K562 (cell line): ENCODE data around the gene MXI1. TPM values are rescaled to one million over a fixed set of nuclear protein-coding genes. Genes with fewer than 3 reads are reported as not detected.

Experiments used
- CTBP1 ChIP-seq: fragments of 450-650 bp; IDR thresholded peaks from 2 replicates; pipeline ENCODE4 v1.6.1; 2016; ENCODE audit warnings: borderline replicate concordance
- FOXM1 ChIP-seq, 2 experiments: fragments of 450-650 bp in 1 of 2; sonication (generic) in 1 of 2; formaldehyde crosslinking in 1 of 2; IDR thresholded peaks; 2 replicates each; pipeline versions ENCODE4 v1.6.1 to v1.9.0; 2017 to 2022; ENCODE audit warnings: low read depth in 2 of 2, mild to moderate bottlenecking in 2 of 2, missing genetic modification reagents in 1 of 2, moderate library complexity in 1 of 2
- HNRNPL ChIP-seq: fragments of 200-400 bp; formaldehyde crosslinking; IDR thresholded peaks from 2 replicates; pipeline ENCODE4 v1.6.1; 2017; ENCODE audit warnings: low read depth, mild to moderate bottlenecking, low read length
- LCOR ChIP-seq: sonication (generic); formaldehyde crosslinking; IDR thresholded peaks from 2 replicates; pipeline ENCODE4 v1.8.0; 2022; ENCODE audit warnings: mild to moderate bottlenecking, missing genetic modification reagents
- NCOA4 ChIP-seq: fragments of 450-650 bp; IDR thresholded peaks from 2 replicates; pipeline ENCODE4 v1.6.1; 2018; ENCODE audit warnings: mild to moderate bottlenecking; ENCODE audit not compliant: partially characterized antibody
- TAF1 ChIP-seq: IDR thresholded peaks from 2 replicates; pipeline ENCODE4 v1.6.1; 2011; ENCODE audit warnings: mild to moderate bottlenecking, low read length, moderate library complexity; ENCODE audit not compliant: insufficient read depth, control insufficient read depth, severe bottlenecking; ENCODE audit errors: extremely low read depth
- THRB ChIP-seq: fragments of 450-650 bp; formaldehyde crosslinking; conservative IDR thresholded peaks from 2 replicates; pipeline ENCODE4 v1.4.0; 2022; ENCODE audit warnings: mild to moderate bottlenecking, missing genetic modification characterization
- ZNF79 ChIP-seq: fragments of 250-450 bp; sonication (Bioruptor Pico); IDR thresholded peaks from 2 replicates; pipeline ENCODE4 v1.4.0; 2020; ENCODE audit warnings: low read depth, mild to moderate bottlenecking, moderate library complexity
- polyA plus RNA-seq, 8 experiments: library from polyadenylated mRNA; depleted of rRNA in 4 of 8; stranded (reverse) in 5 of 8; unstranded in 3 of 8; fragments of >200 nt; fragmentation: Nextera tagmentation in 2 of 8; fragmentation: Illumina TruSeq in 1 of 8; extraction: Ambion mirVana in 2 of 8; extraction: Trizol in 1 of 8; gene quantifications; 2 replicates each; pipeline versions ENCODE4 v1.2.1 to v1.2.3, GENCODE V29; 2011 to 2014; ENCODE audit warnings: inconsistent platforms in 1 of 8, missing spikeins in 1 of 8
- total RNA-seq, 7 experiments: library from RNA; depleted of rRNA in 6 of 7; stranded (reverse); fragments of >200 nt in 6 of 7; fragmentation: Illumina TruSeq in 2 of 7; extraction: Trizol in 2 of 7; gene quantifications; 2 replicates each; pipeline versions ENCODE4 v1.2.1 to v1.2.3, GENCODE V29; 2011 to 2021; ENCODE audit warnings: low replicate concordance in 1 of 7
- TF ChIP-seq, protein P1 (sequence below): sonication (generic); formaldehyde crosslinking; IDR thresholded peaks from 2 replicates; pipeline ENCODE4 v1.8.0; 2022; ENCODE audit warnings: mild to moderate bottlenecking, missing genetic modification reagents

The MXI1 gene
- total and polyA plus RNA-seq, 9 of the 15 experiments (the other 6 are each of a cell fraction or from before 2014, with no cell fraction given): 9.1 to 23.7 (median 14.8) TPM

GRCh38 chr10:110260746-110261477 lies 53.5 kb downstream of the MXI1 start (continued):
- TF ChIP-seq NCOA4 (no peak), ZNF79 (CRISPR knock-in tag) (no peak), LCOR (CRISPR knock-in tag) (no peak), CTBP1 (no peak), HNRNPL (no peak), FOXM1 (IDR thresholded peaks at IDR 0.05; ENCODE audit: low read depth) (no peak), FOXM1 (CRISPR knock-in tag; IDR thresholded peaks at IDR 0.05; ENCODE audit: low read depth) (no peak), THRB (CRISPR knock-in tag) (no peak), TAF1 (no peak)
- TF ChIP-seq, protein P1, sequence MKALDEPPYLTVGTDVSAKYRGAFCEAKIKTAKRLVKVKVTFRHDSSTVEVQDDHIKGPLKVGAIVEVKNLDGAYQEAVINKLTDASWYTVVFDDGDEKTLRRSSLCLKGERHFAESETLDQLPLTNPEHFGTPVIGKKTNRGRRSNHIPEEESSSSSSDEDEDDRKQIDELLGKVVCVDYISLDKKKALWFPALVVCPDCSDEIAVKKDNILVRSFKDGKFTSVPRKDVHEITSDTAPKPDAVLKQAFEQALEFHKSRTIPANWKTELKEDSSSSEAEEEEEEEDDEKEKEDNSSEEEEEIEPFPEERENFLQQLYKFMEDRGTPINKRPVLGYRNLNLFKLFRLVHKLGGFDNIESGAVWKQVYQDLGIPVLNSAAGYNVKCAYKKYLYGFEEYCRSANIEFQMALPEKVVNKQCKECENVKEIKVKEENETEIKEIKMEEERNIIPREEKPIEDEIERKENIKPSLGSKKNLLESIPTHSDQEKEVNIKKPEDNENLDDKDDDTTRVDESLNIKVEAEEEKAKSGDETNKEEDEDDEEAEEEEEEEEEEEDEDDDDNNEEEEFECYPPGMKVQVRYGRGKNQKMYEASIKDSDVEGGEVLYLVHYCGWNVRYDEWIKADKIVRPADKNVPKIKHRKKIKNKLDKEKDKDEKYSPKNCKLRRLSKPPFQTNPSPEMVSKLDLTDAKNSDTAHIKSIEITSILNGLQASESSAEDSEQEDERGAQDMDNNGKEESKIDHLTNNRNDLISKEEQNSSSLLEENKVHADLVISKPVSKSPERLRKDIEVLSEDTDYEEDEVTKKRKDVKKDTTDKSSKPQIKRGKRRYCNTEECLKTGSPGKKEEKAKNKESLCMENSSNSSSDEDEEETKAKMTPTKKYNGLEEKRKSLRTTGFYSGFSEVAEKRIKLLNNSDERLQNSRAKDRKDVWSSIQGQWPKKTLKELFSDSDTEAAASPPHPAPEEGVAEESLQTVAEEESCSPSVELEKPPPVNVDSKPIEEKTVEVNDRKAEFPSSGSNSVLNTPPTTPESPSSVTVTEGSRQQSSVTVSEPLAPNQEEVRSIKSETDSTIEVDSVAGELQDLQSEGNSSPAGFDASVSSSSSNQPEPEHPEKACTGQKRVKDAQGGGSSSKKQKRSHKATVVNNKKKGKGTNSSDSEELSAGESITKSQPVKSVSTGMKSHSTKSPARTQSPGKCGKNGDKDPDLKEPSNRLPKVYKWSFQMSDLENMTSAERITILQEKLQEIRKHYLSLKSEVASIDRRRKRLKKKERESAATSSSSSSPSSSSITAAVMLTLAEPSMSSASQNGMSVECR (CRISPR knock-in tag): no peak
